ENCODE measurements around the gene ETFDH.
"Not testable (repeated sequence)": the region's sequence is repeated elsewhere in the genome, so short reads cannot be mapped to it uniquely, and the experiment has no call there.

Gene ETFDH

GRCh38 chr4:158681629-158682028, 9.5 kb downstream of the ETFDH start:
- no peak for DNase-seq

GRCh38 chr4:158682066-158682465, 10.0 kb downstream of the ETFDH start:
- no peak for DNase-seq

GRCh38 chr4:158688813-158689212, 16.7 kb downstream of the ETFDH start:
- DNase-seq = no peak

- DNase-seq = no peak
These were observed 32.2 kb downstream of the ETFDH start for GRCh38 chr4:158704274-158704673.

GRCh38 chr4:158710814-158711213, 38.7 kb downstream of the ETFDH start:
- no peak for DNase-seq

GRCh38 chr4:158712622-158713021, 40.5 kb downstream of the ETFDH start:
- DNase-seq = not testable (repeated sequence)

- DNase-seq = no peak
These were observed 42.8 kb downstream of the ETFDH start for GRCh38 chr4:158714937-158715336.

- DNase-seq = no peak
These were observed 43.7 kb downstream of the ETFDH start for GRCh38 chr4:158715802-158716201.

GRCh38 chr4:158721680-158722079, 49.6 kb downstream of the ETFDH start:
- DNase-seq = no peak

- DNase-seq = no peak
These were observed 50.3 kb downstream of the ETFDH start for GRCh38 chr4:158722291-158722916.

- DNase-seq = peak; percentile 66
These were observed 51.1 kb downstream of the ETFDH start, which contains the start of gene PPID for GRCh38 chr4:158722917-158723793. PPID (minus strand) TSS chr4:158723396; CDS start chr4:158723288, 108 bp downstream.

- no peak for DNase-seq
These were observed 52.5 kb downstream of the ETFDH start for GRCh38 chr4:158724637-158725036.

- DNase-seq = no peak
These were observed 54.5 kb downstream of the ETFDH start for GRCh38 chr4:158726633-158727032.

- no peak for DNase-seq
These were observed 56.1 kb downstream of the ETFDH start for GRCh38 chr4:158728236-158728635.

- peak; percentile 17 for DNase-seq
These were observed 57.8 kb downstream of the ETFDH start for GRCh38 chr4:158729716-158730559.

- DNase-seq = no peak
These were observed 66.8 kb downstream of the ETFDH start for GRCh38 chr4:158738866-158739265.

- no peak for DNase-seq
These were observed 67.5 kb downstream of the ETFDH start for GRCh38 chr4:158739600-158739999.

- DNase-seq = no peak
These were observed 69.4 kb downstream of the ETFDH start for GRCh38 chr4:158741326-158742021.

- not testable (repeated sequence) for DNase-seq
These were observed 74.4 kb downstream of the ETFDH start for GRCh38 chr4:158746537-158746936.

- DNase-seq = no peak
These were observed 78.3 kb downstream of the ETFDH start for GRCh38 chr4:158750379-158750778.

- no peak for DNase-seq
These were observed 82.5 kb downstream of the ETFDH start for GRCh38 chr4:158754385-158755180.

- not testable (repeated sequence) for DNase-seq
These were observed 83.7 kb downstream of the ETFDH start for GRCh38 chr4:158755819-158756218.
